HepG2 (cell line): ENCODE results near the gene CBLN3. TPM values are rescaled to one million over a fixed set of nuclear protein-coding genes. Genes with fewer than 3 reads are reported as not detected.
A peak's percentile ranks its signal among the peaks of the same experiment; 100 is the strongest.

Source experiments
- ASH2L ChIP-seq: fragments of 300-600, 200-600 bp; sonication (generic); IDR thresholded peaks from 2 replicates; pipeline ENCODE4 v1.7.0; 2017; ENCODE audit warnings: low read depth, mild to moderate bottlenecking, moderate library complexity, mixed read lengths, low read length; ENCODE audit not compliant: insufficient read length
- DMTF1 ChIP-seq: sonication (generic); formaldehyde crosslinking; IDR thresholded peaks from 2 replicates; pipeline ENCODE4 v1.4.0; 2020; ENCODE audit warnings: mild to moderate bottlenecking, missing genetic modification reagents
- EP300 ChIP-seq, 3 experiments: sonication (generic) in 1 of 3; formaldehyde crosslinking in 1 of 3; IDR thresholded peaks; 2 replicates each; pipeline versions ENCODE4 v1.5.1 to v1.6.1; 2011 to 2020; ENCODE audit warnings: low read depth in 2 of 3, low read length in 2 of 3, borderline replicate concordance in 1 of 3, improper control_type of control experiment in 1 of 3, mild to moderate bottlenecking in 1 of 3, missing genetic modification reagents in 1 of 3, moderate library complexity in 1 of 3
- FOXA3 ChIP-seq: IDR thresholded peaks from 2 replicates; pipeline ENCODE4 v1.6.1; 2016; ENCODE audit warnings: missing genetic modification reagents, missing compliant biosample characterization
- GABPB1 ChIP-seq: IDR thresholded peaks from 2 replicates; pipeline ENCODE4 v1.6.1; 2016; ENCODE audit warnings: mild to moderate bottlenecking, missing genetic modification reagents, moderate library complexity, missing compliant biosample characterization
- KLF12 ChIP-seq: sonication (generic); formaldehyde crosslinking; IDR thresholded peaks from 2 replicates; pipeline ENCODE4 v1.4.0; 2020; ENCODE audit warnings: missing genetic modification reagents, borderline replicate concordance
- MED1 ChIP-seq: sonication (generic); formaldehyde crosslinking; IDR thresholded peaks from 2 replicates; pipeline ENCODE4 v1.4.0; 2020; ENCODE audit warnings: missing genetic modification reagents
- SAFB2 ChIP-seq: sonication (generic); formaldehyde crosslinking; IDR thresholded peaks from 2 replicates; pipeline ENCODE4 v1.5.1; 2020; ENCODE audit warnings: missing genetic modification reagents, low read depth, mild to moderate bottlenecking, borderline replicate concordance
- SMYD3 ChIP-seq: sonication (generic); formaldehyde crosslinking; IDR thresholded peaks from 2 replicates; pipeline ENCODE4 v1.8.1; 2023; ENCODE audit warnings: mild to moderate bottlenecking, missing genetic modification reagents
- SP2 ChIP-seq: sonication (generic); formaldehyde crosslinking; IDR thresholded peaks from 2 replicates; pipeline ENCODE4 v1.5.1; 2020; ENCODE audit warnings: mild to moderate bottlenecking, missing genetic modification reagents
- ZBTB1 ChIP-seq: sonication (generic); formaldehyde crosslinking; IDR thresholded peaks from 2 replicates; pipeline ENCODE4 v1.4.0; 2020; ENCODE audit warnings: missing genetic modification reagents, borderline replicate concordance
- ZIK1 ChIP-seq: sonication (generic); formaldehyde crosslinking; IDR thresholded peaks from 2 replicates; pipeline ENCODE4 v1.5.0; 2020; ENCODE audit warnings: mild to moderate bottlenecking, low read depth, missing genetic modification reagents, borderline replicate concordance
- ZMYM2 ChIP-seq: sonication (generic); formaldehyde crosslinking; IDR thresholded peaks from 2 replicates; pipeline ENCODE4 v1.8.0; 2022; ENCODE audit warnings: mild to moderate bottlenecking, missing genetic modification reagents
- ZNF20 ChIP-seq: sonication (generic); formaldehyde crosslinking; IDR thresholded peaks from 2 replicates; pipeline ENCODE4 v1.4.0; 2020; ENCODE audit warnings: mild to moderate bottlenecking, moderate library complexity, missing genetic modification reagents
- ZNF577 ChIP-seq: sonication (generic); formaldehyde crosslinking; IDR thresholded peaks from 2 replicates; pipeline ENCODE4 v1.4.0; 2020; ENCODE audit warnings: mild to moderate bottlenecking, low read depth, missing genetic modification reagents, borderline replicate concordance
- ZNF781 ChIP-seq: sonication (generic); formaldehyde crosslinking; IDR thresholded peaks from 2 replicates; pipeline ENCODE4 v1.5.1; 2020; ENCODE audit warnings: borderline replicate concordance, mild to moderate bottlenecking, missing genetic modification reagents; ENCODE audit errors: not compliant biosample characterization
- polyA plus RNA-seq, 8 experiments: library from polyadenylated mRNA; depleted of rRNA in 3 of 8; stranded (reverse) in 7 of 8; unstranded in 1 of 8; fragments of >200 nt; fragmentation: Illumina TruSeq in 4 of 8; extraction: Trizol in 4 of 8; gene quantifications; 2 replicates each; pipeline versions ENCODE4 v1.2.1 to v1.2.3, GENCODE V29; 2011 to 2016; ENCODE audit warnings: low read depth in 4 of 8, missing spikeins in 1 of 8, mixed read lengths in 1 of 8; ENCODE audit not compliant: insufficient read depth in 1 of 8
- total RNA-seq, 5 experiments: library from RNA; depleted of rRNA; stranded (reverse); fragments of >200 nt; fragmentation: Illumina TruSeq; extraction: Trizol; gene quantifications; 2 replicates each; pipeline ENCODE4 v1.2.3, GENCODE V29; 2016; ENCODE audit warnings: low read depth in 1 of 5
- TF ChIP-seq, protein P1 (sequence below): IDR thresholded peaks from 2 replicates; pipeline ENCODE4 v1.6.1; 2018; ENCODE audit warnings: missing genetic modification reagents, mild to moderate bottlenecking, missing compliant biosample characterization
- TF ChIP-seq, protein P2 (sequence below): sonication (generic); formaldehyde crosslinking; IDR thresholded peaks from 2 replicates; pipeline ENCODE4 v1.5.0; 2020; ENCODE audit warnings: mild to moderate bottlenecking, missing genetic modification reagents

CBLN3 gene
- total and polyA plus RNA-seq, 2 of the 13 experiments (the other 11 are each of a cell fraction or from before 2014, with no cell fraction given) = 0.66 to 0.98 TPM

GRCh38 chr14:24427537-24428508 is 1.6 kb downstream of the CBLN3 start (continued):
- TF ChIP-seq SAFB2 (CRISPR knock-in tag) = 0 out of 2 replicates have a peak, but pooled peaks have one; percentile 56
- TF ChIP-seq, protein P1, sequence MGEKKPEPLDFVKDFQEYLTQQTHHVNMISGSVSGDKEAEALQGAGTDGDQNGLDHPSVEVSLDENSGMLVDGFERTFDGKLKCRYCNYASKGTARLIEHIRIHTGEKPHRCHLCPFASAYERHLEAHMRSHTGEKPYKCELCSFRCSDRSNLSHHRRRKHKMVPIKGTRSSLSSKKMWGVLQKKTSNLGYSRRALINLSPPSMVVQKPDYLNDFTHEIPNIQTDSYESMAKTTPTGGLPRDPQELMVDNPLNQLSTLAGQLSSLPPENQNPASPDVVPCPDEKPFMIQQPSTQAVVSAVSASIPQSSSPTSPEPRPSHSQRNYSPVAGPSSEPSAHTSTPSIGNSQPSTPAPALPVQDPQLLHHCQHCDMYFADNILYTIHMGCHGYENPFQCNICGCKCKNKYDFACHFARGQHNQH (CRISPR knock-in tag) = peak; percentile 17; the same call in 1 of the 2 replicates
- TF ChIP-seq KLF12 (CRISPR knock-in tag) = 0 out of 2 replicates have a peak, but pooled peaks have one; percentile 7
- TF ChIP-seq ZIK1 = peak; percentile 74; the same call in 1 of the 2 replicates
- no peak for TF ChIP-seq ZNF577
- no peak for TF ChIP-seq ZNF20 (CRISPR knock-in tag)
- TF ChIP-seq SP2 (CRISPR knock-in tag) = no peak
- peak; percentile 17; the same call in 1 of the 2 replicates for TF ChIP-seq FOXA3 (CRISPR knock-in tag)
- no peak for TF ChIP-seq EP300 (IDR thresholded peaks at IDR 0.05; ENCODE audit: low read depth in 2 of 2, low read length in 2 of 2)
- TF ChIP-seq EP300 (CRISPR knock-in tag; IDR thresholded peaks at IDR 0.05; ENCODE audit: borderline replicate concordance) = no peak
- peak; percentile 29 for TF ChIP-seq ZNF781 (CRISPR knock-in tag)
- TF ChIP-seq ZBTB1 (CRISPR knock-in tag) = no peak
- no peak; the same call in none of the 2 replicates for TF ChIP-seq ZMYM2 (CRISPR knock-in tag)
- TF ChIP-seq ASH2L = peak; percentile 15
- TF ChIP-seq GABPB1 (CRISPR knock-in tag) = peak; percentile 41; the same call in 1 of the 2 replicates
- TF ChIP-seq DMTF1 = no peak
- TF ChIP-seq SMYD3 = no peak
- TF ChIP-seq, protein P2, sequence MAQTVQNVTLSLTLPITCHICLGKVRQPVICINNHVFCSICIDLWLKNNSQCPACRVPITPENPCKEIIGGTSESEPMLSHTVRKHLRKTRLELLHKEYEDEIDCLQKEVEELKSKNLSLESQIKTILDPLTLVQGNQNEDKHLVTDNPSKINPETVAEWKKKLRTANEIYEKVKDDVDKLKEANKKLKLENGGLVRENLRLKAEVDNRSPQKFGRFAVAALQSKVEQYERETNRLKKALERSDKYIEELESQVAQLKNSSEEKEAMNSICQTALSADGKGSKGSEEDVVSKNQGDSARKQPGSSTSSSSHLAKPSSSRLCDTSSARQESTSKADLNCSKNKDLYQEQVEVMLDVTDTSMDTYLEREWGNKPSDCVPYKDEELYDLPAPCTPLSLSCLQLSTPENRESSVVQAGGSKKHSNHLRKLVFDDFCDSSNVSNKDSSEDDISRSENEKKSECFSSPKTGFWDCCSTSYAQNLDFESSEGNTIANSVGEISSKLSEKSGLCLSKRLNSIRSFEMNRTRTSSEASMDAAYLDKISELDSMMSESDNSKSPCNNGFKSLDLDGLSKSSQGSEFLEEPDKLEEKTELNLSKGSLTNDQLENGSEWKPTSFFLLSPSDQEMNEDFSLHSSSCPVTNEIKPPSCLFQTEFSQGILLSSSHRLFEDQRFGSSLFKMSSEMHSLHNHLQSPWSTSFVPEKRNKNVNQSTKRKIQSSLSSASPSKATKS (CRISPR knock-in tag) = no peak
- TF ChIP-seq MED1 (CRISPR knock-in tag) = peak; percentile 58
